Fibroblast of the aortic adventitia (primary cell): ENCODE data around the gene SETD3. TPM values are rescaled to one million over a fixed set of nuclear protein-coding genes. Genes with fewer than 3 reads are reported as not detected.

Experiments
- DNase-seq: peaks from one replicate; pipeline ENCODE4 v3.0.0-alpha.2; 2010; ENCODE audit warnings: low read depth
- H3K4me3 ChIP-seq: 2 replicates; pipeline ENCODE4 v1.5.1; 2011; ENCODE audit warnings: low read depth, mild to moderate bottlenecking, control low read depth, low read length, moderate library complexity
- total RNA-seq: library from RNA; depleted of rRNA; stranded (reverse); fragments of >200 nt; gene quantifications from 2 replicates; pipeline ENCODE4 v1.2.3, GENCODE V29; 2012; ENCODE audit warnings: low replicate concordance
- TF ChIP-seq, protein P1 (sequence below): IDR thresholded peaks from 2 replicates; pipeline ENCODE4 v1.5.1; 2011; ENCODE audit warnings: mild to moderate bottlenecking, low read length, control low read depth, inconsistent platforms; ENCODE audit not compliant: insufficient read depth

Gene SETD3
- 47.6 and 189 TPM in 2 replicates for total RNA-seq

DNA sequence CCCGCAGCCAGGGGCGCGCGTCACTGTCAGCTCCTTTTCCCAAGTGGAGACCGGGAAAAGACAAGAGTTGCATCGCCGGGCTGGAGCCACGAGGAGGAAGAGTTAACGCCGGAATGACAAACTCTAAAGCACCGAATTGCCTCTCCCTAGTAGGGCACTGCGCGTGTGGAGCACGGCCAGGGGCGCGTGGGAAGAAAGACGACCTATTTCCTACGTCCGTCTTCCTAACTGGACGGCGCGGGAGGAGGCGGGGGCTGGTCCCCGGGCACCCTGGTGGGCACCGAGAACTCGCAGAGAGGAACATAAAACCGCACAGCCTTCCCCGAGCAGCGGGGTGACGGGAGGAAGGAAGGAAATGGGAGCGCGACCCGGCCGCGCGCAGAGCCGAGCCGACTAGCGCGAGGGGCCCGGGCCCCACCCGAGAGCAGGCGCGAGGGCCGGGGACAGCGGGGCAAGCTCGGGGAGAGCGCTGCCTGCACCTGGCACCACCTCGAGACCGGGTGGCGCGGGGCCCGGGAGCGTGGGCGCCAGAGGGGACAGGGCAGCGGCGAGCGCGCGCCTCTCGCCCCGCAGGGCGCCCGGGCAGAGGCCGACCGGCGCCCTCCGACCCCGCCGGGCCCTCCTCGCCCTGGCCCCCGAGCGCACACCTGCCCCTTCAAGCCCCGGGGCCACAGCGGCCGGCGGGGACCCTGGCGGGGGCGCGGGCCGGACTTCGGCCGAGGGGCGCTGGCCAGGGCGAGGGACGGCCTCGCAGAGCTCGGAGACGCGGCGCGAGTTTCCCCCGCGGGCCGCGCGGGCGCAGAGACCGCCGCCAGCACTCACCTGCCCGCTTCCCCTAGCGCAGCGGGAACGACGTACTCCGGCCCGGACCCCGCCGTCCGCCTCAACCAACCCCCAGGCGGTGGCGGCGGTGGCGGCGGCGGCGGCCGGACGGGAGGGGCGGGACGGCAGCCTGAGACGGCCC lies at the start of gene SETD3:
Gene SETD3, minus strand, starts transcription at position 954 of the 964 bp plus-strand sequence. CDS start 15,054 bp downstream, outside the sequence.
- peak within 1 kb of the TSS; percentile 95 for H3K4me3 ChIP-seq
- TF ChIP-seq, protein P1, sequence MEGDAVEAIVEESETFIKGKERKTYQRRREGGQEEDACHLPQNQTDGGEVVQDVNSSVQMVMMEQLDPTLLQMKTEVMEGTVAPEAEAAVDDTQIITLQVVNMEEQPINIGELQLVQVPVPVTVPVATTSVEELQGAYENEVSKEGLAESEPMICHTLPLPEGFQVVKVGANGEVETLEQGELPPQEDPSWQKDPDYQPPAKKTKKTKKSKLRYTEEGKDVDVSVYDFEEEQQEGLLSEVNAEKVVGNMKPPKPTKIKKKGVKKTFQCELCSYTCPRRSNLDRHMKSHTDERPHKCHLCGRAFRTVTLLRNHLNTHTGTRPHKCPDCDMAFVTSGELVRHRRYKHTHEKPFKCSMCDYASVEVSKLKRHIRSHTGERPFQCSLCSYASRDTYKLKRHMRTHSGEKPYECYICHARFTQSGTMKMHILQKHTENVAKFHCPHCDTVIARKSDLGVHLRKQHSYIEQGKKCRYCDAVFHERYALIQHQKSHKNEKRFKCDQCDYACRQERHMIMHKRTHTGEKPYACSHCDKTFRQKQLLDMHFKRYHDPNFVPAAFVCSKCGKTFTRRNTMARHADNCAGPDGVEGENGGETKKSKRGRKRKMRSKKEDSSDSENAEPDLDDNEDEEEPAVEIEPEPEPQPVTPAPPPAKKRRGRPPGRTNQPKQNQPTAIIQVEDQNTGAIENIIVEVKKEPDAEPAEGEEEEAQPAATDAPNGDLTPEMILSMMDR = peak; percentile 31
- DNase-seq = peak; percentile 55

DNA sequence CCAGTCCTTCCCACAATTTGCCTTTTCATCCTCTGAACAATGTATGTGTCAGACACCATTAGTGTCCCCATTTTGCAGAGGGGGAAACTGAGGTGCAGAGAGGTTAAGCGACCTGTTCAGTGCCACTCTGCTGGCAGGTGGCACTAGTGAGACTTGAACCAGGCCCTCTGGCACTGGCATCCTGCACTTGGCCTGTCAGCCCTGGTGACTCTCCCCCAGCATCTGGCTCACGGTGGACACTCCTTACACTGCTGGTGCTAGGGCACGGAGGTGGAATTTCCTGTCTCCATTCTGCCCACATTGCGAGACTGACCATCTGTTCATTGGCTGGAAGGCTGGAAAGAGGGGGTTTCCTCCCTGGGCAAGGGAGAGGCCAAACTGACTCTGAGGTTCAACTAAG lies 49.2 kb upstream of the SETD3 start:
- no peak overlapping the region for H3K4me3 ChIP-seq
- TF ChIP-seq, protein P1 = no peak
- no peak for DNase-seq

DNA sequence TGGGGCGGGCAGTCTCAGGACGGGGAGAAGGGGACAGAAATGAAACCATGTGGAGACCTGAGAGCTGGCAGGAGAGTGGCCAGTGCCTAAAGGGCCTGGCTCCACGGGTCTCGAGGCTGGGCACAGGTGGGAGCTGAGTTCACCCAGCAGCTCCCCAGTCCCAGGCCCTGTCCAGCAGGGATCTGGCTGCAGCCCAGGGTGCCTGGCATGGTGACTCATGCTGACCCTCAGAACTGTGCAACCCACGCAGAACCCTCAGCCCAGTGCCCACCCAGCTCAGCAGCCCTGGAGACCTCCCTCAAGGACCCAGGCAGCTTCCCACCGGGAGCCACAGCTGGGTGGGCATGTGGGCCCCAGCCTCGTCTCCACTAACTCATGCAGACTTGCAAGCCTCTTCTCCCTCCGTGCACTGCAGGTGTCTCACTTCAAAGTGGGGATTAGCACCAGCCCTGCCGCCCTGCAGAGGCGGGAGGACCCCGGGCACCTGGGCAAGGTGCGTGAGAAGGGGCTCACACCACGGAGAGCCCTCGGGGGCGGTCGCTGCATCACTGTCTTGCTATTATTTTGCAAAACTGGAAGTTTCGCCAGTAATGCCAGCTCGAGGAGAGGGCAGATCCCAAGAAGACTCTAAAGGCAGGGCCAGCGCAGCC lies 46.9 kb upstream of the SETD3 start:
- no peak for DNase-seq
- TF ChIP-seq, protein P1 = no peak

DNA sequence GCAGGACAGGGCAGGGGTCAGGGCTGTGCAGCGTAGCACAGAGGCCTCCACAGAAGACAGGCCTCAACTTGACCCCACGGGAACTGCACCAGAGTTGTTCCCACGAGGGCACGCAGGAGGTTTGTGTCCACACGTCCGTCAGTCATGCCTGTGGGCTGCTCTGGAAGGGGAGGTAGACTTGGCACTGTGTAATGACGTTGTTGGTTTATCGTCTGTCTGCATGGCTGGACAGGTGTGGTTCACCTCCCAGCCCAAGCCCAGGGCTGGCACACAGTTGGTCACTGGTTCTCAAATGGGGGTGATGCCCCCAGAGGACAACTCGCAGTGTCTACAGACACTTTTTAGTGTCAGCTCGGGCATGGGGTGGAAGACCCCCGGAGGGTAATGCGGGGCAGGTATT lies 46.4 kb upstream of the SETD3 start:
- TF ChIP-seq, protein P1 = no peak
- no peak for DNase-seq
- H3K4me3 ChIP-seq = no peak overlapping the region

More for the DNA sequence above, 46.9 kb upstream of the SETD3 start:
- H3K4me3 ChIP-seq = no peak overlapping the region

DNA sequence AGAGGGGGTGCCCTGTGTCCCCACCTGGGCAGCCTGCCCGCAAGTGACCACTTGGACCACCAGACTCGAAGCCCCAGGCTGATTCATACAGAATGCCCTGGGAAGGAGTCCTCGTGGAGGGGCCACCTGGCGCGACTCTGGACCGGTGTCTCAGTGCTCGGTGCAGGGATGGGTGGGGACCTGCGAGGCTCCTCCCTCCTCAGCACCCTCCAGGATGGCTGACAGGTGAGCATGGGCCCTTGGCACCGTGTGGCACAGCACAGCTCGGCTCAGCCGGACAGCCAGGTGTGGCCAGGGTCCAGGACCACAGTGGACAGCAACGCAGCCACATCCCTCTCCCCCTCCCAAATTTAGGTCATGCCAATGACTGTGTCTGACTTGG lies 45.0 kb upstream of the SETD3 start:
- H3K4me3 ChIP-seq = no peak overlapping the region
- TF ChIP-seq, protein P1 = no peak
- no peak for DNase-seq

DNA sequence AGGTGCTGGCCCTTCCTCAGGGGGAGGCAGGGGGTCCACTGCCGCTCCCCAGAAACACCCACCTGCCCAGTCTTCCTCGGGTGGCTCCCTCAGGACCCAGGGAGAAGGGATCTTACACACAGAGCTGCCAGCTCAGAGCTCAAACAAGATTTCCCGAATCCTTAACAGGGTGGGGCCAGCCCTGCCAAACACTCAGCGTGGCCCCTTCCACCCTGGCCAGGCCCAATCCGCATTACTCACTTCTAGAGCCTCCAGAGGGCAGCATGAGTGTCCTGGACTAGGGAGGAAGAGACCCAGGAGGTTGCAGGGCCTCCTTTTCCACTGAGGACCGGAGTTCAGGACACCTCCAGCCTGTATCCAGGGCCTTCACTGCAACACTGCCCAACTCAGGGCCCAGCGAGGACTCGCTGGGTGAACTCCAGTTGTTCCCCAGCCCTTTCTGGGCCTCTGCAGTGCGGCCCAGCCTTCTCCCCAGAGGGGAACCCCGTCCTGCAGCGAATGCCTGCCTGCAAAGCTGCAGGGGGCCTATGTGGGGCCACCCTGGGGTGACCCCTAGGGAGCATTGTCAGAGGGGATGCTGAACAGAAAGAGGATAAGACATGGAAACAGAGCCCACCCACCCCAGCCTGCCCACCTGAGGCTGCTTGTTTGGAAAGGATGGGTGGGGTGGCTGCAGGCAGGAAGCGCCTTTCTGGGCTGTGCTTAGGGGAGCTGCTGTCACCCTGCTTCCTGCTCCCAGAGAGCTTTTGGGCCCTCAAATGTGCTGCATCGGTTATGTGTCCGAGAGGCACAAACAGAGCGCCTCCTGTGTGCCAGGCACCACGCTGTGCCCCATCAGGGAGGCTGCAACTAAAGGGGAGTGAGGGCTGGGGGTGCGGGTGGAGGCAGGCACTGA lies 44.4 kb upstream of the SETD3 start:
- DNase-seq = peak; percentile 69
- TF ChIP-seq, protein P1 = peak; percentile 47
- no peak overlapping the region for H3K4me3 ChIP-seq
